Upper lobe of right lung (tissue), 1 donor: ENCODE measurements around the gene LRTM1. TPM values are rescaled to one million over a fixed set of nuclear protein-coding genes. Genes with fewer than 3 reads are reported as not detected.

Experiments
- ATAC-seq: fragments of 200-7000 bp; cut with Tn5 transposase; one replicate; pipeline ENCODE4 v1.9.1; 2020; ENCODE audit warnings: mild to moderate bottlenecking, moderate library complexity
- DNase-seq: peaks from one replicate; pipeline ENCODE4 v3.0.0-alpha.2; 2020
- H3K27ac ChIP-seq: fragments of 200-600 bp; one replicate; pipeline ENCODE4 v1.8.0; 2022
- H3K27me3 ChIP-seq: fragments of 200-600 bp; one replicate; pipeline ENCODE4 v1.8.0; 2022; ENCODE audit warnings: mild to moderate bottlenecking
- H3K36me3 ChIP-seq: fragments of 200-600 bp; one replicate; pipeline ENCODE4 v1.8.0; 2022
- H3K4me1 ChIP-seq: fragments of 200-600 bp; one replicate; pipeline ENCODE4 v1.8.0; 2022
- H3K4me3 ChIP-seq: fragments of 200-600 bp; one replicate; pipeline ENCODE4 v1.8.0; 2022; ENCODE audit warnings: mild to moderate bottlenecking
- H3K9me3 ChIP-seq: fragments of 200-600 bp; one replicate; pipeline ENCODE4 v1.8.0; 2022
- intact Hi-C: fragments of 100-400 bp; cut with DNase I; formaldehyde crosslinking; loops from one replicate; pipeline ENCODE4 v1.11.0; 2022
- total RNA-seq: library from RNA; stranded (reverse); fragmentation: NEBNext Ultra II Directional; extraction: Animal tissue kit (Norgen Biotek cat#: 25700); gene quantifications from one replicate; pipeline ENCODE4 v1.2.1, GENCODE V29; 2021
- TF ChIP-seq, protein P1 (sequence below): fragments of 200-600 bp; IDR thresholded peaks from one replicate; pipeline ENCODE4 v1.8.0; 2022; ENCODE audit warnings: antibody characterized with exemption
- donor health status: DM: no; HTN: yes; CAD: no; lungs with severe emphysema.

Gene LRTM1
- total RNA-seq, 1 donor from 2014 or later: not detected

DNA sequence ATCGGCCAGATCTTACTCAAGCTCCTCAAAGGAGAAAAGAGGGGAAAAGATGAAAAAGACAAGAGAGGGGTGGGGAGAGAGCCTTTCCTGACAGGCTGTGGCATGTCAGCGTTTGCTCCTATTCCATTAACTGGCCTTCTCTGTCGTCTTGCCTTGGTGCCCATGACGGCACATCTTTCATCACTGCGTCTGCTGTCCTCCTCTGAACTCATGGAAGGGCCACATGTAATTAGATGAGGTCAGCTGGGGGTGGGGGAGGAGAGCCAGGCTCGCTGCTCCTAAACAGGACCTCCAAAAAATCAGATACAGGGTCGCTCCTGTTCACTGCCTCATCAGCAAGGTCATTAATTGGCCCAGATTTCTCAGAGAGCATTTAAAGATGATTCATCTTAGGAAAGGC, 49.7 kb downstream of the LRTM1 start:
- Histone ChIP-seq H3K4me3 (no peak overlapping the region), H3K9me3 (no peaks in the 10 kb centered on the region), H3K4me1 (no peaks in the 10 kb centered on the region), H3K36me3 (no peaks in the 10 kb centered on the region), H3K27me3 (no peaks in the 10 kb centered on the region), H3K27ac (no peak overlapping the region)
- ATAC-seq: no peak
- intact Hi-C loops: no loop called here
- no peak for DNase-seq
- TF ChIP-seq, protein P1, sequence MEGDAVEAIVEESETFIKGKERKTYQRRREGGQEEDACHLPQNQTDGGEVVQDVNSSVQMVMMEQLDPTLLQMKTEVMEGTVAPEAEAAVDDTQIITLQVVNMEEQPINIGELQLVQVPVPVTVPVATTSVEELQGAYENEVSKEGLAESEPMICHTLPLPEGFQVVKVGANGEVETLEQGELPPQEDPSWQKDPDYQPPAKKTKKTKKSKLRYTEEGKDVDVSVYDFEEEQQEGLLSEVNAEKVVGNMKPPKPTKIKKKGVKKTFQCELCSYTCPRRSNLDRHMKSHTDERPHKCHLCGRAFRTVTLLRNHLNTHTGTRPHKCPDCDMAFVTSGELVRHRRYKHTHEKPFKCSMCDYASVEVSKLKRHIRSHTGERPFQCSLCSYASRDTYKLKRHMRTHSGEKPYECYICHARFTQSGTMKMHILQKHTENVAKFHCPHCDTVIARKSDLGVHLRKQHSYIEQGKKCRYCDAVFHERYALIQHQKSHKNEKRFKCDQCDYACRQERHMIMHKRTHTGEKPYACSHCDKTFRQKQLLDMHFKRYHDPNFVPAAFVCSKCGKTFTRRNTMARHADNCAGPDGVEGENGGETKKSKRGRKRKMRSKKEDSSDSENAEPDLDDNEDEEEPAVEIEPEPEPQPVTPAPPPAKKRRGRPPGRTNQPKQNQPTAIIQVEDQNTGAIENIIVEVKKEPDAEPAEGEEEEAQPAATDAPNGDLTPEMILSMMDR: no peak

DNA sequence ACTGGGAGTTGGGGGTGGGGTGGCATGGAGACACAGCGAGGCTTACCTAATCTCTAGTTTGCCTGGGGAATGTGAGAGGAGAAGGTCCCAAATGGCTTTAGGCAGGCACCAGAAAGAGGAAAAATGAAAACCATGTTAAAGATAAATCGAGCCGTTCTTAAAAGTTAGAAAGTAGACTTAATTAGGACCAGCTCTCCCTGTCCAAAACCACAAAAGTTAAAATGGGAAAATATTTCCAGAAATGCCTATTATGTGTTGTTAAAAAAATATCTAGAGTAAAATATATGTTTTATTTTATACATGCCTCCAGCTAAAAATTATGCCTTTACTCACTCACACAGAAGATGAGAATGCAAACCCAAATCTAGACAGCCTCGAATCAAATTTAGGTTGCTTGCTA, 50.1 kb downstream of the LRTM1 start:
- TF ChIP-seq, protein P1: no peak
- H3K36me3 ChIP-seq: no peaks in the 10 kb centered on the region
- H3K9me3 ChIP-seq: no peaks in the 10 kb centered on the region
- ATAC-seq (no peak), DNase-seq (no peak)
- H3K4me1 ChIP-seq: no peaks in the 10 kb centered on the region
- H3K27me3 ChIP-seq: no peaks in the 10 kb centered on the region
- no peak overlapping the region for H3K4me3 ChIP-seq
- intact Hi-C loops: no loop called here
- no peak overlapping the region for H3K27ac ChIP-seq

DNA sequence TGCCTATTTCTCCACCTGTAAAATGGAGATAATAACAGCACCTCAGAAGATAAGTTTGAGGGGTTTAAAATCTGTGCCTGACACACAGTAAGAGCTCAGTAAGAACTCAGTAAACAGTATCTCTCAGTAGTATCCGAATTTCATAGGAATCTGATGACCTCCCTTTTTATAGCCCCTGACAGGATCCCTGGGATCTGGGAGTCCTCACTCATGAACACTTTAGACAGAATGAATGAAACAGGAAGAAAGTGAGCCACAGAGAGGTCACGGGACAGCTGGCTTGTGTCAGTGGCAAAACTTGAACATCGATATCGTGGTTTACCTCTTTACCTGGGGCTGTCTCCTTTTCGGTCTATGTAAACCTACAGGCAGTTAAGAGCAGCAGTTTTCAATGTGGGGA, 51.2 kb downstream of the LRTM1 start:
- no peaks in the 10 kb centered on the region for H3K9me3 ChIP-seq
- ATAC-seq (no peak), DNase-seq (no peak)
- no peaks in the 10 kb centered on the region for H3K27me3 ChIP-seq
- intact Hi-C loops: no loop called here
- TF ChIP-seq, protein P1: no peak
- no peak overlapping the region for H3K27ac ChIP-seq
- no peaks in the 10 kb centered on the region for H3K4me1 ChIP-seq
- H3K36me3 ChIP-seq: no peaks in the 10 kb centered on the region
- no peak overlapping the region for H3K4me3 ChIP-seq

DNA sequence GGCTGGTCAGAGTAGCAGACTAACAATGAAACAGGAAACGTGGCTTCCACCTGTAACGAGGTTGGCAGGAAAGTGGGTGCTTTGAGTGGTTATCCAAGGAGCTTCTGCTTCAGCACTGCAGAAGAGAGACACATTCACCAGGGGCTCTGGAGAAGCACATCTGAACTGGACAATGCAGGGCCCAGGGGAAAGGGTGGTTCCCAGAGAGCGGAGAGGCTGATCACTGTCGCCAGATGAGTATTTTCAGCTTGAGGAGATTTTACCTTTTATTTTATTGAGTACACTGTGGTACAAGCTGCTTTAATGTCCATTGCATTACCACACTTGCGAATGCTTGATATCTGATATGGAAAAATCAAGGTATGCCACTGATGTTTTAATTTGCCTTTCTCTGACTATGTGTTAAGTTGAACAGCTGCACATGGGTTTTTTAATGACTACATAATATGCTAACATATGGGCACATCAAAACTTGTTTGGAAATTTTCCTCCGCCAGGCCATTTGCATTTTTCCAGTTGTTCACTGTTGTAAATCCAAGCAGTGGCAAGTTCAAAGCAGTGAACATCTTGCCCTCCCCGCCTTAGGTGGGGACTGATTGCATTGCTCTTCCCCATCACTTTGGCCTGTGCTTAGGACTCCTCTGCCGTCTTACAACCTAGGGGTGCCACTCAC, 52.1 kb downstream of the LRTM1 start:
- H3K4me1 ChIP-seq: no peaks in the 10 kb centered on the region
- no peaks in the 10 kb centered on the region for H3K27me3 ChIP-seq
- no peak overlapping the region for H3K4me3 ChIP-seq
- H3K27ac ChIP-seq: no peak overlapping the region
- intact Hi-C loops: no loop called here
- no peaks in the 10 kb centered on the region for H3K36me3 ChIP-seq
- ATAC-seq (no peak), DNase-seq (no peak)
- no peaks in the 10 kb centered on the region for H3K9me3 ChIP-seq
- TF ChIP-seq, protein P1: no peak

DNA sequence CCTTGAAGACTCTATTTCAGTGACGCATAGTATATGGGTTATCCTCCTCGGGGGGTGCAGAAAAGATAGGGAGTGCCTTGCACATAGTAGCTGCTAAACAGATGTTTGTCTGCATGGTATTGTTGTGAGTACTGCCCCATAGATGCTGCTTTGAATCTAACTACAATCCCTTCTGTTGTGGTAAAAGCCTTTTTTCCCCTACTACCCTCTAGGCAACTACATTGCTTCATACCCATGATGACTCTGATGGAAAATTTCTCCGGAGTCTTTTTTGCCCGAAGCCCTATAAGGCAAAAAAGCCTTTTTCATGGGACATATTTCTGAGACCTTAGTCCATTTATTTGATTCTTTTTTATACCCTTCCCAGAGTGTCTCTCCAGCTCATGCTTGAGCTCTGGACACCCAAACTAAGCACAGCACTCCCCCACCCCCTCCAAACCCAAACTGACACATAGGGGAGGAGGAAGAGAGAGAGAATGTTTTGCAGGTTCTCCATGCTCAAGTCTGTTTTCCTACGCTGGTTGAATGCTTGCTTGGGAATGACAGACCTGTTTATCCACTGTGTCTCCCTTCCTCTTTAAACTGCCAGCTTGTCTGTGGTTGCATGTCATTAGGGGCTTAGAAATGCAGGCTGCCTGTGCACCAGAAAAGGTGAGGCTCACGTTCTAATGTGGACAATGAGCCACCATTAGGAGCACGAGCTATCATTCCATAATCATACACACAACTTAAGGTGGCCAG, 52.9 kb downstream of the LRTM1 start:
- no peak overlapping the region for H3K27ac ChIP-seq
- H3K36me3 ChIP-seq: no peaks in the 10 kb centered on the region
- H3K9me3 ChIP-seq: no peaks in the 10 kb centered on the region
- no peaks in the 10 kb centered on the region for H3K4me1 ChIP-seq
- no peaks in the 10 kb centered on the region for H3K27me3 ChIP-seq
- TF ChIP-seq, protein P1: no peak
- ATAC-seq (no peak), DNase-seq (no peak)
- intact Hi-C loops: no loop called here
- H3K4me3 ChIP-seq: no peak overlapping the region
